Measurements from ENCODE around the gene SPACA4.
A peak's percentile ranks its signal among the peaks of the same experiment; 100 is the strongest.

The SPACA4 gene

GRCh38 chr19:48606463-48607358, at the start of gene SPACA4:
SPACA4 (plus strand) TSS chr19:48606742; CDS start chr19:48606979, 237 bp downstream.
- H3K9me3 ChIP-seq (ENCODE audit: control insufficient read depth, low read length): no peaks in the 10 kb centered on the region
- H3K36me3 ChIP-seq (ENCODE audit: control insufficient read depth, insufficient read depth, low read length): peaks cover 2% of the 10 kb centered on the region
- no peak within 1 kb of the TSS for H3K9ac ChIP-seq (ENCODE audit: low read length)
- peaks cover 25% of the 10 kb centered on the region for H3K4me1 ChIP-seq (ENCODE audit: control insufficient read depth, insufficient read depth, low read length)
- H3K27me3 ChIP-seq (ENCODE audit: control insufficient read depth, insufficient read depth, low read length): no peaks in the 10 kb centered on the region
- H3K4me3 ChIP-seq (ENCODE audit: low read length): no peak within 1 kb of the TSS

GRCh38 chr19:48556825-48557224, 49.7 kb upstream of the SPACA4 start:
- Histone ChIP-seq H3K36me3 (ENCODE audit: control insufficient read depth, insufficient read depth, low read length) (no peaks in the 10 kb centered on the region), H3K4me3 (ENCODE audit: low read length) (no peak overlapping the region), H3K27me3 (ENCODE audit: control insufficient read depth, insufficient read depth, low read length) (peaks cover 7% of the 10 kb centered on the region), H3K9me3 (ENCODE audit: control insufficient read depth, low read length) (no peaks in the 10 kb centered on the region), H3K4me1 (ENCODE audit: control insufficient read depth, insufficient read depth, low read length) (peaks cover 14% of the 10 kb centered on the region), H3K9ac (ENCODE audit: low read length) (no peak overlapping the region)

GRCh38 chr19:48558018-48558684, 48.4 kb upstream of the SPACA4 start:
- Histone ChIP-seq H3K4me1 (ENCODE audit: control insufficient read depth, insufficient read depth, low read length) (peaks cover 4% of the 10 kb centered on the region), H3K9ac (ENCODE audit: low read length) (peak overlapping the region; percentile 34), H3K27me3 (ENCODE audit: control insufficient read depth, insufficient read depth, low read length) (no peaks in the 10 kb centered on the region), H3K9me3 (ENCODE audit: control insufficient read depth, low read length) (no peaks in the 10 kb centered on the region), H3K36me3 (ENCODE audit: control insufficient read depth, insufficient read depth, low read length) (no peaks in the 10 kb centered on the region), H3K4me3 (ENCODE audit: low read length) (no peak overlapping the region)

- no peaks in the 10 kb centered on the region for H3K9me3 ChIP-seq (ENCODE audit: control insufficient read depth, low read length)
- peaks cover 4% of the 10 kb centered on the region for H3K4me1 ChIP-seq (ENCODE audit: control insufficient read depth, insufficient read depth, low read length)
- no peak overlapping the region for H3K4me3 ChIP-seq (ENCODE audit: low read length)
- H3K9ac ChIP-seq (ENCODE audit: low read length): no peak overlapping the region
- no peaks in the 10 kb centered on the region for H3K27me3 ChIP-seq (ENCODE audit: control insufficient read depth, insufficient read depth, low read length)
- no peaks in the 10 kb centered on the region for H3K36me3 ChIP-seq (ENCODE audit: control insufficient read depth, insufficient read depth, low read length)
These were observed 46.4 kb upstream of the SPACA4 start for GRCh38 chr19:48560095-48560530.

- Histone ChIP-seq H3K27me3 (ENCODE audit: control insufficient read depth, insufficient read depth, low read length) (no peaks in the 10 kb centered on the region), H3K9me3 (ENCODE audit: control insufficient read depth, low read length) (no peaks in the 10 kb centered on the region), H3K36me3 (ENCODE audit: control insufficient read depth, insufficient read depth, low read length) (no peaks in the 10 kb centered on the region), H3K4me3 (ENCODE audit: low read length) (no peak overlapping the region), H3K4me1 (ENCODE audit: control insufficient read depth, insufficient read depth, low read length) (peaks cover 4% of the 10 kb centered on the region), H3K9ac (ENCODE audit: low read length) (no peak overlapping the region)
These were observed 45.1 kb upstream of the SPACA4 start for GRCh38 chr19:48561412-48561811.

- no peaks in the 10 kb centered on the region for H3K9me3 ChIP-seq (ENCODE audit: control insufficient read depth, low read length)
- H3K9ac ChIP-seq (ENCODE audit: low read length): no peak overlapping the region
- no peak overlapping the region for H3K4me3 ChIP-seq (ENCODE audit: low read length)
- no peaks in the 10 kb centered on the region for H3K27me3 ChIP-seq (ENCODE audit: control insufficient read depth, insufficient read depth, low read length)
- no peaks in the 10 kb centered on the region for H3K36me3 ChIP-seq (ENCODE audit: control insufficient read depth, insufficient read depth, low read length)
- H3K4me1 ChIP-seq (ENCODE audit: control insufficient read depth, insufficient read depth, low read length): peaks cover 12% of the 10 kb centered on the region
These were observed 41.5 kb upstream of the SPACA4 start for GRCh38 chr19:48565090-48565489.

- Histone ChIP-seq H3K4me3 (ENCODE audit: low read length) (peak overlapping the region; percentile 14), H3K27me3 (ENCODE audit: control insufficient read depth, insufficient read depth, low read length) (no peaks in the 10 kb centered on the region), H3K9ac (ENCODE audit: low read length) (peak overlapping the region; percentile 45), H3K9me3 (ENCODE audit: control insufficient read depth, low read length) (no peaks in the 10 kb centered on the region), H3K4me1 (ENCODE audit: control insufficient read depth, insufficient read depth, low read length) (peaks cover 19% of the 10 kb centered on the region), H3K36me3 (ENCODE audit: control insufficient read depth, insufficient read depth, low read length) (no peaks in the 10 kb centered on the region)
These were observed 38.1 kb upstream of the SPACA4 start for GRCh38 chr19:48568345-48568886.

- Histone ChIP-seq H3K36me3 (ENCODE audit: control insufficient read depth, insufficient read depth, low read length) (no peaks in the 10 kb centered on the region), H3K4me3 (ENCODE audit: low read length) (no peak overlapping the region), H3K9ac (ENCODE audit: low read length) (no peak overlapping the region), H3K4me1 (ENCODE audit: control insufficient read depth, insufficient read depth, low read length) (peaks cover 30% of the 10 kb centered on the region), H3K27me3 (ENCODE audit: control insufficient read depth, insufficient read depth, low read length) (no peaks in the 10 kb centered on the region), H3K9me3 (ENCODE audit: control insufficient read depth, low read length) (no peaks in the 10 kb centered on the region)
These were observed 36.7 kb upstream of the SPACA4 start for GRCh38 chr19:48569814-48570213.

- H3K9ac ChIP-seq (ENCODE audit: low read length): no peak overlapping the region
- no peaks in the 10 kb centered on the region for H3K36me3 ChIP-seq (ENCODE audit: control insufficient read depth, insufficient read depth, low read length)
- H3K4me3 ChIP-seq (ENCODE audit: low read length): no peak overlapping the region
- H3K27me3 ChIP-seq (ENCODE audit: control insufficient read depth, insufficient read depth, low read length): no peaks in the 10 kb centered on the region
- peaks cover 30% of the 10 kb centered on the region for H3K4me1 ChIP-seq (ENCODE audit: control insufficient read depth, insufficient read depth, low read length)
- no peaks in the 10 kb centered on the region for H3K9me3 ChIP-seq (ENCODE audit: control insufficient read depth, low read length)
These were observed 35.0 kb upstream of the SPACA4 start for GRCh38 chr19:48571378-48572162.

- H3K27me3 ChIP-seq (ENCODE audit: control insufficient read depth, insufficient read depth, low read length): no peaks in the 10 kb centered on the region
- H3K36me3 ChIP-seq (ENCODE audit: control insufficient read depth, insufficient read depth, low read length): no peaks in the 10 kb centered on the region
- no peaks in the 10 kb centered on the region for H3K9me3 ChIP-seq (ENCODE audit: control insufficient read depth, low read length)
- H3K4me3 ChIP-seq (ENCODE audit: low read length): no peak overlapping the region
- no peak overlapping the region for H3K9ac ChIP-seq (ENCODE audit: low read length)
- peaks cover 25% of the 10 kb centered on the region for H3K4me1 ChIP-seq (ENCODE audit: control insufficient read depth, insufficient read depth, low read length)
These were observed 33.4 kb upstream of the SPACA4 start for GRCh38 chr19:48573163-48573505.

- Histone ChIP-seq H3K36me3 (ENCODE audit: control insufficient read depth, insufficient read depth, low read length) (no peaks in the 10 kb centered on the region), H3K27me3 (ENCODE audit: control insufficient read depth, insufficient read depth, low read length) (no peaks in the 10 kb centered on the region), H3K9me3 (ENCODE audit: control insufficient read depth, low read length) (no peaks in the 10 kb centered on the region), H3K4me1 (ENCODE audit: control insufficient read depth, insufficient read depth, low read length) (peaks cover 17% of the 10 kb centered on the region), H3K4me3 (ENCODE audit: low read length) (no peak overlapping the region), H3K9ac (ENCODE audit: low read length) (no peak overlapping the region)
These were observed 30.5 kb upstream of the SPACA4 start for GRCh38 chr19:48575931-48576622.

All from mucosa of stomach (tissue), 1 donor.